Measurements from ENCODE around the gene GJC1. TPM values are rescaled to one million over a fixed set of nuclear protein-coding genes. Genes with fewer than 3 reads are reported as not detected.
A peak's percentile ranks its signal among the peaks of the same experiment; 100 is the strongest.
"Not testable (repeated sequence)": the region's sequence is repeated elsewhere in the genome, so short reads cannot be mapped to it uniquely, and the experiment has no call there.

GJC1 gene
- total and polyA plus RNA-seq, 2 donors: 21.8 to 63.2 TPM

- 4% methylated on average over 57 of the region's 58 CpGs for WGBS
- no peak for DNase-seq (ENCODE audit: extremely low spot score)
- H3K36me3 ChIP-seq (ENCODE audit: insufficient read depth): no peaks in the 10 kb centered on the region
- H3K4me1 ChIP-seq (ENCODE audit: insufficient read depth): no peaks in the 10 kb centered on the region
- H3K4me3 ChIP-seq (ENCODE audit: low read depth, low read length): peak overlapping the region; percentile 86
- peak overlapping the region; percentile 70 for H3K27ac ChIP-seq (ENCODE audit: low read depth)
Observed at GRCh38 chr17:44830359-44831288, 537 bp upstream of the GJC1 start.

GRCh38 chr17:44828919-44829522, 1.1 kb downstream of the GJC1 start:
- Histone ChIP-seq H3K4me3 (ENCODE audit: low read depth, low read length) (peak overlapping the region; percentile 86), H3K4me1 (ENCODE audit: insufficient read depth) (no peaks in the 10 kb centered on the region), H3K36me3 (ENCODE audit: insufficient read depth) (no peaks in the 10 kb centered on the region), H3K27ac (ENCODE audit: low read depth) (peak overlapping the region; percentile 71)
- no peak for DNase-seq (ENCODE audit: extremely low spot score)
- WGBS: 1% methylated on average over 21 of the region's 21 CpGs

GRCh38 chr17:44827863-44828262, 2.2 kb downstream of the GJC1 start:
- 37% methylated on average over 1 of the region's 1 CpG for WGBS
- Histone ChIP-seq H3K36me3 (ENCODE audit: insufficient read depth) (no peaks in the 10 kb centered on the region), H3K4me3 (ENCODE audit: low read depth, low read length) (no peak overlapping the region), H3K4me1 (ENCODE audit: insufficient read depth) (no peaks in the 10 kb centered on the region), H3K27ac (ENCODE audit: low read depth) (peak overlapping the region; percentile 23)
- no peak for DNase-seq (ENCODE audit: extremely low spot score)

GRCh38 chr17:44826123-44826790, 3.8 kb downstream of the GJC1 start:
- Histone ChIP-seq H3K4me1 (ENCODE audit: insufficient read depth) (no peaks in the 10 kb centered on the region), H3K36me3 (ENCODE audit: insufficient read depth) (no peaks in the 10 kb centered on the region), H3K4me3 (ENCODE audit: low read depth, low read length) (no peak overlapping the region), H3K27ac (ENCODE audit: low read depth) (no peak overlapping the region)
- 77% methylated on average over 15 of the region's 15 CpGs for WGBS
- DNase-seq (ENCODE audit: extremely low spot score): no peak

- not testable (repeated sequence) for H3K36me3 ChIP-seq (ENCODE audit: insufficient read depth); DNase-seq (ENCODE audit: extremely low spot score); H3K4me1 ChIP-seq (ENCODE audit: insufficient read depth); H3K27ac ChIP-seq (ENCODE audit: low read depth); H3K4me3 ChIP-seq (ENCODE audit: low read depth, low read length)
- 95% methylated on average over 9 of the region's 9 CpGs for WGBS
Observed at GRCh38 chr17:44825236-44825635, 4.9 kb downstream of the GJC1 start.

GRCh38 chr17:44820631-44821212, 9.4 kb downstream of the GJC1 start:
- no peaks in the 10 kb centered on the region for H3K4me1 ChIP-seq (ENCODE audit: insufficient read depth)
- no peak overlapping the region for H3K4me3 ChIP-seq (ENCODE audit: low read depth, low read length)
- WGBS: 24% methylated on average over 7 of the region's 7 CpGs
- H3K36me3 ChIP-seq (ENCODE audit: insufficient read depth): no peaks in the 10 kb centered on the region
- no peak for DNase-seq (ENCODE audit: extremely low spot score)
- peak overlapping the region; percentile 38 for H3K27ac ChIP-seq (ENCODE audit: low read depth)

- not testable (repeated sequence) for H3K4me3 ChIP-seq (ENCODE audit: low read depth, low read length); H3K4me1 ChIP-seq (ENCODE audit: insufficient read depth); H3K36me3 ChIP-seq (ENCODE audit: insufficient read depth); DNase-seq (ENCODE audit: extremely low spot score); H3K27ac ChIP-seq (ENCODE audit: low read depth)
- 77% methylated on average over 6 of the region's 6 CpGs for WGBS
Observed at GRCh38 chr17:44818508-44818907, 11.6 kb downstream of the GJC1 start.

- DNase-seq (ENCODE audit: extremely low spot score): no peak
- 38% methylated on average over 4 of the region's 4 CpGs for WGBS
- H3K4me3 ChIP-seq (ENCODE audit: low read depth, low read length): no peak overlapping the region
- no peak overlapping the region for H3K27ac ChIP-seq (ENCODE audit: low read depth)
- no peaks in the 10 kb centered on the region for H3K36me3 ChIP-seq (ENCODE audit: insufficient read depth)
- H3K4me1 ChIP-seq (ENCODE audit: insufficient read depth): no peaks in the 10 kb centered on the region
Observed at GRCh38 chr17:44812263-44812662, 17.8 kb downstream of the GJC1 start.

- H3K4me1 ChIP-seq (ENCODE audit: insufficient read depth); H3K27ac ChIP-seq (ENCODE audit: low read depth); H3K36me3 ChIP-seq (ENCODE audit: insufficient read depth); H3K4me3 ChIP-seq (ENCODE audit: low read depth, low read length); DNase-seq (ENCODE audit: extremely low spot score): not testable (repeated sequence)
- WGBS: 91% methylated on average over 9 of the region's 9 CpGs
Observed at GRCh38 chr17:44808656-44809388, 21.3 kb downstream of the GJC1 start.

- 86% methylated on average over 4 of the region's 4 CpGs for WGBS
- no peak overlapping the region for H3K4me3 ChIP-seq (ENCODE audit: low read depth, low read length)
- no peak overlapping the region for H3K27ac ChIP-seq (ENCODE audit: low read depth)
- H3K36me3 ChIP-seq (ENCODE audit: insufficient read depth): no peaks in the 10 kb centered on the region
- no peaks in the 10 kb centered on the region for H3K4me1 ChIP-seq (ENCODE audit: insufficient read depth)
- DNase-seq (ENCODE audit: extremely low spot score): no peak
Observed at GRCh38 chr17:44808156-44808555, 21.9 kb downstream of the GJC1 start.

GRCh38 chr17:44807817-44808155, 22.3 kb downstream of the GJC1 start:
- DNase-seq (ENCODE audit: extremely low spot score): no peak
- no peaks in the 10 kb centered on the region for H3K36me3 ChIP-seq (ENCODE audit: insufficient read depth)
- H3K27ac ChIP-seq (ENCODE audit: low read depth): no peak overlapping the region
- 43% methylated on average over 3 of the region's 3 CpGs for WGBS
- H3K4me1 ChIP-seq (ENCODE audit: insufficient read depth): no peaks in the 10 kb centered on the region
- no peak overlapping the region for H3K4me3 ChIP-seq (ENCODE audit: low read depth, low read length)

- Histone ChIP-seq H3K4me3 (ENCODE audit: low read depth, low read length) (no peak overlapping the region), H3K36me3 (ENCODE audit: insufficient read depth) (no peaks in the 10 kb centered on the region), H3K27ac (ENCODE audit: low read depth) (no peak overlapping the region), H3K4me1 (ENCODE audit: insufficient read depth) (no peaks in the 10 kb centered on the region)
- no peak for DNase-seq (ENCODE audit: extremely low spot score)
- WGBS: 76% methylated on average over 4 of the region's 4 CpGs
Observed at GRCh38 chr17:44807093-44807816, 22.8 kb downstream of the GJC1 start.

All from urinary bladder (tissue), 4 donors.